Endothelial cell of umbilical vein (primary cell): ENCODE data around the gene KRT17. TPM values are rescaled to one million over a fixed set of nuclear protein-coding genes. Genes with fewer than 3 reads are reported as not detected.

Experiments
- BruUV-seq: library from RNA; stranded (reverse); fragments of 400-500 nt; replicated peaks from 2 replicates; lab custom pipeline; 2021; lab: Mats Ljungman, UMichigan
- CTCF ChIA-PET: fragments of 300-600, 350-600 bp; sonication (Branson Sonifier 250); formaldehyde crosslinking; loops from one replicate; lab custom pipeline; 2021; ENCODE audit warnings: antibody characterized with exemption, inconsistent platforms; lab: Charles Lee
- POLR2A ChIA-PET: fragments of 300-600, 350-600 bp; sonication (Branson Sonifier 250); formaldehyde crosslinking; loops from one replicate; lab custom pipeline; 2021; ENCODE audit warnings: antibody characterized with exemption, inconsistent platforms; lab: Charles Lee
- DNase-seq: peaks from one replicate; pipeline ENCODE4 v3.0.0-alpha.2; 2011; ENCODE audit warnings: low read depth, low spot score
- FAIRE-seq: peaks from 2 replicates; lab custom pipeline; 2011; peaks lifted over from hg19 to GRCh38; lab: Jason Lieb, UNC
- H2AFZ ChIP-seq: 2 replicates; pipeline ENCODE4 v1.6.0; 2012; ENCODE audit warnings: low read depth, low read length, control low read depth, inconsistent platforms
- H3K27ac ChIP-seq: 2 replicates; pipeline ENCODE4 v1.5.1; 2011; ENCODE audit warnings: low read depth, mild to moderate bottlenecking, control low read depth, low read length, moderate library complexity; ENCODE audit not compliant: insufficient read depth
- H3K27me3 ChIP-seq, 2 experiments: 2 replicates each; pipeline versions ENCODE4 v1.6.0 to v1.6.1; 2011; ENCODE audit warnings: low read length in 2 of 2, mixed read lengths in 1 of 2; ENCODE audit not compliant: control insufficient read depth in 2 of 2, insufficient read depth in 2 of 2
- H3K36me3 ChIP-seq, 2 experiments: 2 replicates in 1 of 2; 3 replicates in 1 of 2; pipeline ENCODE4 v1.5.1; 2011; ENCODE audit warnings: low read length in 2 of 2, mild to moderate bottlenecking in 1 of 2, moderate library complexity in 1 of 2; ENCODE audit not compliant: control insufficient read depth in 2 of 2, insufficient read depth in 2 of 2; ENCODE audit errors: extremely low read depth in 1 of 2
- H3K4me1 ChIP-seq: 3 replicates; pipeline ENCODE4 v1.5.1; 2011; ENCODE audit warnings: mild to moderate bottlenecking, low read length; ENCODE audit not compliant: control insufficient read depth, insufficient read depth; ENCODE audit errors: extremely low read depth
- H3K4me2 ChIP-seq: 2 replicates; pipeline ENCODE4 v1.6.1; 2011; ENCODE audit warnings: low read length, control low read depth, mixed read lengths; ENCODE audit not compliant: insufficient read depth
- H3K4me3 ChIP-seq, 3 experiments: fragments of 200-600 bp in 1 of 3; sonication (generic), shearing (Covaris generic) in 1 of 3; replicated peaks in 1 of 3; 2 replicates each; pipeline ENCODE4 v1.5.1; 2011 to 2016; ENCODE audit warnings: control low read depth in 3 of 3, low read length in 3 of 3, mild to moderate bottlenecking in 2 of 3, inconsistent platforms in 1 of 3, low read depth in 1 of 3, moderate library complexity in 1 of 3; ENCODE audit not compliant: insufficient read depth in 1 of 3
- H3K79me2 ChIP-seq: 2 replicates; pipeline ENCODE4 v1.6.0; 2012; ENCODE audit warnings: low read length, inconsistent platforms; ENCODE audit not compliant: control insufficient read depth, insufficient read depth
- H3K9ac ChIP-seq: replicated peaks from 2 replicates; pipeline ENCODE3; 2011; ENCODE audit warnings: low read length, control low read depth; ENCODE audit not compliant: insufficient read depth; ENCODE audit errors: extremely low read depth
- H3K9me1 ChIP-seq: replicated peaks from 3 replicates; pipeline ENCODE4 v1.6.0; 2011; ENCODE audit warnings: mild to moderate bottlenecking, low read length; ENCODE audit not compliant: control insufficient read depth, insufficient read depth; ENCODE audit errors: extremely low read depth
- H3K9me3 ChIP-seq: replicated peaks from 2 replicates; pipeline ENCODE4 v1.5.1; 2012; ENCODE audit warnings: low read length, inconsistent platforms; ENCODE audit not compliant: control insufficient read depth, insufficient read depth
- H4K20me1 ChIP-seq: replicated peaks from 2 replicates; pipeline ENCODE3; 2011; ENCODE audit warnings: mild to moderate bottlenecking, low read length; ENCODE audit not compliant: control insufficient read depth, insufficient read depth; ENCODE audit errors: extremely low read depth
- EZH2 ChIP-seq: IDR thresholded peaks from 2 replicates; pipeline ENCODE4 v1.6.1; 2012; ENCODE audit warnings: borderline replicate concordance, low read depth, mild to moderate bottlenecking, moderate library complexity, low read length, inconsistent platforms; ENCODE audit not compliant: severe bottlenecking
- FOS ChIP-seq: IDR thresholded peaks from 2 replicates; pipeline ENCODE4 v1.6.1; 2011; ENCODE audit warnings: mild to moderate bottlenecking, low read length, moderate library complexity, borderline replicate concordance; ENCODE audit not compliant: insufficient read depth
- GATA2 ChIP-seq: IDR thresholded peaks from 2 replicates; pipeline ENCODE4 v1.7.0; 2011; ENCODE audit warnings: low read depth, mild to moderate bottlenecking, moderate library complexity, mixed read lengths, low read length; ENCODE audit not compliant: insufficient read length, insufficient read depth
- JUN ChIP-seq: IDR thresholded peaks from 2 replicates; pipeline ENCODE4 v1.6.1; 2011; ENCODE audit warnings: borderline replicate concordance, low read depth; ENCODE audit not compliant: insufficient read length, insufficient read depth
- MAX ChIP-seq: IDR thresholded peaks from 2 replicates; pipeline ENCODE4 v1.6.1; 2011; ENCODE audit not compliant: insufficient read depth, insufficient read length
- MYC ChIP-seq: IDR thresholded peaks from one replicate; pipeline ENCODE4 v1.6.1; 2011; ENCODE audit warnings: mild to moderate bottlenecking, low read depth, low read length
- POLR2A ChIP-seq: IDR thresholded peaks from 2 replicates; pipeline ENCODE4 v1.6.1; 2012; ENCODE audit warnings: low read depth, mild to moderate bottlenecking, control low read depth, low read length
- POLR2AphosphoS5 ChIP-seq: IDR thresholded peaks from 2 replicates; pipeline ENCODE4 v1.6.1; 2012; ENCODE audit warnings: low read depth, mild to moderate bottlenecking, control low read depth, low read length, moderate library complexity; ENCODE audit not compliant: insufficient read depth
- dilution Hi-C: fragments of 300-500 bp; cut with MboI; formaldehyde crosslinking; loops from one replicate; pipeline ENCODE4 v1.15.0; 2019; ENCODE audit warnings: low sequenced_read_pairs; ENCODE audit not compliant: extremely low pct_ligation_motif_present
- intact Hi-C: fragments of 100-400 bp; cut with micrococcal nuclease; formaldehyde crosslinking; loops from one replicate; pipeline ENCODE4 v1.10.0; 2022
- polyA plus RNA-seq, 4 experiments: library from polyadenylated mRNA; depleted of rRNA in 3 of 4; stranded (reverse) in 3 of 4; unstranded in 1 of 4; fragments of >200 nt; gene quantifications; 2 replicates each; pipeline versions ENCODE4 v1.2.1 to v1.2.3, GENCODE V29; 2011 to 2012; ENCODE audit warnings: missing spikeins in 1 of 4
- total RNA-seq: library from RNA; stranded (reverse); gene quantifications from 2 replicates; pipeline ENCODE4 v1.2.3, GENCODE V29; 2021
- TF ChIP-seq, protein P1 (sequence below), 2 donors: IDR thresholded peaks; 1 replicate in 1 of 2; 2 replicates in 1 of 2; pipeline ENCODE4 v1.5.1; 2011; ENCODE audit warnings: low read length in 2 of 2, mild to moderate bottlenecking in 2 of 2, moderate library complexity in 2 of 2, control low read depth in 1 of 2, inconsistent platforms in 1 of 2, low read depth in 1 of 2; ENCODE audit not compliant: insufficient read depth in 1 of 2; ENCODE audit errors: extremely low read depth in 1 of 2

KRT17 gene
- total and polyA plus RNA-seq, 2 donors (not counting 3 experiments of a cell fraction or from before 2014, with no cell fraction given) = 0.83 to 1.6 TPM

DNA sequence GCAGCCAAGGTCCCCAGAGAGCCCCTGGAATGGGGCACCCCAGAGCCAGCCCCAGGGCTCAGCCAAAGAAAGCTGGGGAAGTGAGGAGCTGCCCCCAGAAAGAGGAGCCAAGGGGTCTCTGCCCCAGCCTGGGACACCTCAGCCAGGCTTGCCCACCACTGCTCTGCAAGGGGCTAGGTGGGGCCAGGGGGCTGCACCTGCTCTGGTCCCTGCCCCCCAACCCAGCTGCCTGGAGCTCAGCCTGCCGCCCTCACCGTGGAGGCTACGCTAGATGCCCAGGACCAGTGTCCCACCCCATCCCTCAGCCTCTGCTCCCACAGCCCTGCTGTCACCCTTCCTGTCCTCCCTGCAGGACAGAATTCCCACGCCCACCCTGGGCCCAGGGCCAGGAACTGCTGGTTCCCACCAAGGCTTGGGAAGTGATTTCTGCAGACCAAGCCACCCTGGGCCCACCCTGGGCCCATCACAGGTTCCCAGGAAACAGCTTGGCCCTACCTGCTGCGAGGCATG is 28.1 kb upstream of the KRT17 start:
- dilution Hi-C loops = no loop called here
- no peak for DNase-seq
- POLR2A ChIA-PET = interaction anchor here (0.6 kb wide), 1 partner anchor 276 kb away, joined by 3 read pairs; no protein-coding TSS in a partner anchor
- no peak overlapping the region for H2AFZ ChIP-seq
- H3K9me3 ChIP-seq = no peaks in the 10 kb centered on the region
- H3K27ac ChIP-seq = no peak overlapping the region
- no peak for FAIRE-seq
- no peaks in the 10 kb centered on the region for H3K36me3 ChIP-seq
- no peaks in the 10 kb centered on the region for H3K79me2 ChIP-seq
- H3K4me3 ChIP-seq = no peak overlapping the region
- BruUV-seq = no TSS peak
- intact Hi-C loops = no loop called here
- H3K9ac ChIP-seq = no peak overlapping the region
- CTCF ChIA-PET = interaction anchor here (1.9 to 8.5 kb wide), 3 partner anchors 12 to 104 kb away, joined by 6 to 303 read pairs (median 25); no protein-coding TSS in a partner anchor
- H3K27me3 ChIP-seq = no peaks in the 10 kb centered on the region
- peaks cover 7% of the 10 kb centered on the region for H3K4me1 ChIP-seq
- H3K9me1 ChIP-seq = no peaks in the 10 kb centered on the region
- no peak overlapping the region for H3K4me2 ChIP-seq
- no peak for TF ChIP-seq GATA2
- TF ChIP-seq FOS = no peak
- TF ChIP-seq MAX = no peak
- TF ChIP-seq EZH2 = no peak
- TF ChIP-seq POLR2A = no peak
- TF ChIP-seq MYC = no peak
- no peak for TF ChIP-seq JUN
- TF ChIP-seq POLR2AphosphoS5 = no peak
- TF ChIP-seq, protein P1, sequence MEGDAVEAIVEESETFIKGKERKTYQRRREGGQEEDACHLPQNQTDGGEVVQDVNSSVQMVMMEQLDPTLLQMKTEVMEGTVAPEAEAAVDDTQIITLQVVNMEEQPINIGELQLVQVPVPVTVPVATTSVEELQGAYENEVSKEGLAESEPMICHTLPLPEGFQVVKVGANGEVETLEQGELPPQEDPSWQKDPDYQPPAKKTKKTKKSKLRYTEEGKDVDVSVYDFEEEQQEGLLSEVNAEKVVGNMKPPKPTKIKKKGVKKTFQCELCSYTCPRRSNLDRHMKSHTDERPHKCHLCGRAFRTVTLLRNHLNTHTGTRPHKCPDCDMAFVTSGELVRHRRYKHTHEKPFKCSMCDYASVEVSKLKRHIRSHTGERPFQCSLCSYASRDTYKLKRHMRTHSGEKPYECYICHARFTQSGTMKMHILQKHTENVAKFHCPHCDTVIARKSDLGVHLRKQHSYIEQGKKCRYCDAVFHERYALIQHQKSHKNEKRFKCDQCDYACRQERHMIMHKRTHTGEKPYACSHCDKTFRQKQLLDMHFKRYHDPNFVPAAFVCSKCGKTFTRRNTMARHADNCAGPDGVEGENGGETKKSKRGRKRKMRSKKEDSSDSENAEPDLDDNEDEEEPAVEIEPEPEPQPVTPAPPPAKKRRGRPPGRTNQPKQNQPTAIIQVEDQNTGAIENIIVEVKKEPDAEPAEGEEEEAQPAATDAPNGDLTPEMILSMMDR (IDR thresholded peaks at IDR 0.05; ENCODE audit: extremely low read depth in 1 of 2, insufficient read depth in 1 of 2, low read depth in 1 of 2, low read length in 2 of 2) = no peak
- H4K20me1 ChIP-seq = no peaks in the 10 kb centered on the region
